ENCODE results near the gene CAAP1. TPM values are rescaled to one million over a fixed set of nuclear protein-coding genes. Genes with fewer than 3 reads are reported as not detected.
"Not testable (repeated sequence)": the region's sequence is repeated elsewhere in the genome, so short reads cannot be mapped to it uniquely, and the experiment has no call there.

Gene CAAP1
- total and polyA plus RNA-seq, 12 donors, result 19.2 to 62.4 (median 32.8) TPM

DNA sequence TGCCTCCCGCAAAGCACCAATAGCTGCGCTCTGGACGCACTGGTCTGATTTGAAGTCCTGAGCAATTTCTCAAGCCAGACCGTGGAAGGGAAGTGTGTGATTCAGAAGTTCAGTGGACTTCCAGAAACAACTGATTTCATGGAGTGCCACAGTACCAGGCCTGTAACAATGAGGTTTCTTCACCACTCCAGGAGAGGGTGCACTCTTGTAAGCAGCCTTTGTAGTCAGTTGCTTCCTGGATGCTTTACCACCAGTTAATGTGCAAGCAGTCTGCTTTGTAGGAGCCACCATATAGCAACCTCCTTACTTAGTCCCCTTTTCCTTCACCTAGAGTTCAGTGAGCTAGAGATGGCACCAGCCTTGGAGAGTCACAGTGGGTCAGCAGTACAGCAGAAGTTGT is 12.3 kb downstream of the CAAP1 start:
- H3K4me1 ChIP-seq (replicated peaks in 1 of 2), result no peaks in the 10 kb centered on the region
- WGBS, 4 donors, result 94 to 98% (median 97%) methylated on average over 4 of the region's 4 CpGs
- H3K27ac ChIP-seq, result no peak overlapping the region
- intact Hi-C loops (cut with DNase I), result loop anchor here in 1 of 2 donors (10.0 kb wide), 1 partner anchor 95 kb away; no protein-coding TSS in a partner anchor
- TF ChIP-seq, protein P1, sequence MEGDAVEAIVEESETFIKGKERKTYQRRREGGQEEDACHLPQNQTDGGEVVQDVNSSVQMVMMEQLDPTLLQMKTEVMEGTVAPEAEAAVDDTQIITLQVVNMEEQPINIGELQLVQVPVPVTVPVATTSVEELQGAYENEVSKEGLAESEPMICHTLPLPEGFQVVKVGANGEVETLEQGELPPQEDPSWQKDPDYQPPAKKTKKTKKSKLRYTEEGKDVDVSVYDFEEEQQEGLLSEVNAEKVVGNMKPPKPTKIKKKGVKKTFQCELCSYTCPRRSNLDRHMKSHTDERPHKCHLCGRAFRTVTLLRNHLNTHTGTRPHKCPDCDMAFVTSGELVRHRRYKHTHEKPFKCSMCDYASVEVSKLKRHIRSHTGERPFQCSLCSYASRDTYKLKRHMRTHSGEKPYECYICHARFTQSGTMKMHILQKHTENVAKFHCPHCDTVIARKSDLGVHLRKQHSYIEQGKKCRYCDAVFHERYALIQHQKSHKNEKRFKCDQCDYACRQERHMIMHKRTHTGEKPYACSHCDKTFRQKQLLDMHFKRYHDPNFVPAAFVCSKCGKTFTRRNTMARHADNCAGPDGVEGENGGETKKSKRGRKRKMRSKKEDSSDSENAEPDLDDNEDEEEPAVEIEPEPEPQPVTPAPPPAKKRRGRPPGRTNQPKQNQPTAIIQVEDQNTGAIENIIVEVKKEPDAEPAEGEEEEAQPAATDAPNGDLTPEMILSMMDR (IDR thresholded peaks at IDR 0.05), result no peak
- TF ChIP-seq POLR2A (IDR thresholded peaks at IDR 0.05), result no peak
- H3K27me3 ChIP-seq, result no peaks in the 10 kb centered on the region
- no peak overlapping the region for H3K4me3 ChIP-seq
- no peaks in the 10 kb centered on the region for H3K9me3 ChIP-seq (replicated peaks in 1 of 3)
- DNase-seq, result no peak
- H3K36me3 ChIP-seq (replicated peaks in 1 of 2), result peaks cover 3 to 5% of the 10 kb centered on the region in 2 donors

- H3K27me3 ChIP-seq; H3K4me3 ChIP-seq; H3K9me3 ChIP-seq (replicated peaks in 1 of 3); H3K27ac ChIP-seq; H3K36me3 ChIP-seq (replicated peaks in 1 of 2); H3K4me1 ChIP-seq (replicated peaks in 1 of 2); intact Hi-C loops (cut with DNase I); DNase-seq: not testable (repeated sequence)
- WGBS, 4 donors, result 89 to 97% (median 92%) methylated on average over 3 of the region's 3 CpGs
Observed at GRCh38 chr9:26875155-26875554, 17.4 kb downstream of the CAAP1 start.

GRCh38 chr9:26870292-26870691 is 22.3 kb downstream of the CAAP1 start:
- H3K27me3 ChIP-seq, result no peaks in the 10 kb centered on the region
- intact Hi-C loops (cut with DNase I), result no loop called here
- no peak for DNase-seq
- H3K9me3 ChIP-seq (replicated peaks in 1 of 3), result no peaks in the 10 kb centered on the region
- no peak for TF ChIP-seq POLR2A (IDR thresholded peaks at IDR 0.05)
- TF ChIP-seq, protein P1 (IDR thresholded peaks at IDR 0.05), result no peak
- H3K4me1 ChIP-seq (replicated peaks in 1 of 2), result no peaks in the 10 kb centered on the region
- no peak overlapping the region for H3K4me3 ChIP-seq
- H3K27ac ChIP-seq, result no peak overlapping the region
- no peaks in the 10 kb centered on the region for H3K36me3 ChIP-seq (replicated peaks in 1 of 2)
- WGBS, 4 donors, result 87 to 94% (median 92%) methylated on average over 8 of the region's 8 CpGs

DNA sequence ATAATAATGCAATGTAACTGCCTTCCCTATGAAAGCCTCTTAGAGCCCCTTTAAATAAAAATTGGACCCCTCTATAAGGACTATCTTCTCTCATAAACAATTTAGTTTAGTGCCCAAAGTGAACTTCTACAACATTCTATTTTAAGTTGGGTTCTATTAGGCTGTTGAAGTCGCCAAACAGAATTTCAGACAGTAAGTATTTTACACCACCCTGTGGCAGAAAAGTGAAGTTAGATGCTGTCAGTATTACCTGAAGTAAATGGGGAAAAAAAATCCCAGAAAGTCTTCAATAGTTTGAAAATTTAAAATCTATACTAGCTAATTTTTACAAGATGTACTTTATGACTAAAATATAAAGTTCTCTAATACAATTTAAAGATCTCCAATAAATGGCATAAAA is 29.5 kb downstream of the CAAP1 start:
- no peaks in the 10 kb centered on the region for H3K9me3 ChIP-seq (replicated peaks in 1 of 3)
- DNase-seq, result no peak
- WGBS, 4 donors, result 40 to 55% (median 47%) methylated on average over 1 of the region's 1 CpG
- no peaks in the 10 kb centered on the region for H3K27me3 ChIP-seq
- no peak for TF ChIP-seq POLR2A (IDR thresholded peaks at IDR 0.05)
- TF ChIP-seq, protein P1 (IDR thresholded peaks at IDR 0.05), result peak in 5 of 6 experiments; percentile 15 to 49 (median 36)
- H3K36me3 ChIP-seq (replicated peaks in 1 of 2), result no peaks in the 10 kb centered on the region
- no peak overlapping the region for H3K4me3 ChIP-seq
- no peak overlapping the region for H3K27ac ChIP-seq
- peaks cover 0 to 3% of the 10 kb centered on the region in 2 donors for H3K4me1 ChIP-seq (replicated peaks in 1 of 2)
- intact Hi-C loops (cut with DNase I), result loop anchor here in 1 of 2 donors (10.0 kb wide), 1 partner anchor 118 kb away; no protein-coding TSS in a partner anchor

DNA sequence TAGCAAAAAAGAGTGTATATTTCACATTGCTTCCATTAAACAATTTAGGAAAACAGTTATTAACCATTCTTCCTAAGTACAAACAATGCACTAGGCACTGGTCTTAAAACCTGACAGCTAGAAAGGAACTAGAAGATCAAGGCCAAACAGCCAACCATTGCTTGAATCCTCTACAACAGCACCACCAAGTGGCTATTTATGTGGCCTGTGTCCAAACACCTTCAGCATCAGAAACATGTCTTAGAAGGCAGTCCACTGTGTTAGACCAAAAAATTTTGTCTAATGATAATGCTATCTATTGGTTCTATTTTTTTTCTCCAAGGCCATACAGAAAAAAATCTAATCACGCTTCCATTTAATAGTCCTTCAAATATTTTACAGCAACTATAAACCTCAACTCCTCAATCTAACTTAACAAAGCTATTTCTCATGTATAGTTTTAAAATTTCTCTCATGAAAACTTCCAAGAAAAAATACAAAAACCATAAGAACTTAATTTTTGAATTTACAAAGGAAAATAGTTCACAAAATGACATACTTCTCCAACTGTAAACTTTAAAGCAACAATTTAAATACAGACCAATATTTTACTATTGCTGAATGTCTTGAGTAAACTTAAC is 36.1 kb downstream of the CAAP1 start:
- DNase-seq, result peak in 4 of 7 donors; percentile 27 to 48 (median 38)
- peaks cover 0 to 4% of the 10 kb centered on the region in 2 donors for H3K36me3 ChIP-seq (replicated peaks in 1 of 2)
- intact Hi-C loops (cut with DNase I), result loop anchor here in 1 of 2 donors (10.0 kb wide), 1 partner anchor 112 kb away; no protein-coding TSS in a partner anchor

More for the DNA sequence above, 36.1 kb downstream of the CAAP1 start:
- Histone ChIP-seq H3K27me3 (no peaks in the 10 kb centered on the region), H3K9me3 (replicated peaks in 1 of 3) (no peaks in the 10 kb centered on the region), H3K4me1 (replicated peaks in 1 of 2) (peaks cover 0 to 3% of the 10 kb centered on the region in 2 donors), H3K4me3 (no peak overlapping the region), H3K27ac (no peak overlapping the region)
- no peak for TF ChIP-seq POLR2A (IDR thresholded peaks at IDR 0.05)
- TF ChIP-seq, protein P1 (IDR thresholded peaks at IDR 0.05), result peak in 5 of 6 experiments; percentile 28 to 64 (median 49)
- WGBS, 4 donors, result 72 to 88% (median 78%) methylated on average over 1 of the region's 1 CpG

All from adrenal gland (tissue), 12 donors.